ENCODE data around the gene CCDC188.

CCDC188 gene

DNA sequence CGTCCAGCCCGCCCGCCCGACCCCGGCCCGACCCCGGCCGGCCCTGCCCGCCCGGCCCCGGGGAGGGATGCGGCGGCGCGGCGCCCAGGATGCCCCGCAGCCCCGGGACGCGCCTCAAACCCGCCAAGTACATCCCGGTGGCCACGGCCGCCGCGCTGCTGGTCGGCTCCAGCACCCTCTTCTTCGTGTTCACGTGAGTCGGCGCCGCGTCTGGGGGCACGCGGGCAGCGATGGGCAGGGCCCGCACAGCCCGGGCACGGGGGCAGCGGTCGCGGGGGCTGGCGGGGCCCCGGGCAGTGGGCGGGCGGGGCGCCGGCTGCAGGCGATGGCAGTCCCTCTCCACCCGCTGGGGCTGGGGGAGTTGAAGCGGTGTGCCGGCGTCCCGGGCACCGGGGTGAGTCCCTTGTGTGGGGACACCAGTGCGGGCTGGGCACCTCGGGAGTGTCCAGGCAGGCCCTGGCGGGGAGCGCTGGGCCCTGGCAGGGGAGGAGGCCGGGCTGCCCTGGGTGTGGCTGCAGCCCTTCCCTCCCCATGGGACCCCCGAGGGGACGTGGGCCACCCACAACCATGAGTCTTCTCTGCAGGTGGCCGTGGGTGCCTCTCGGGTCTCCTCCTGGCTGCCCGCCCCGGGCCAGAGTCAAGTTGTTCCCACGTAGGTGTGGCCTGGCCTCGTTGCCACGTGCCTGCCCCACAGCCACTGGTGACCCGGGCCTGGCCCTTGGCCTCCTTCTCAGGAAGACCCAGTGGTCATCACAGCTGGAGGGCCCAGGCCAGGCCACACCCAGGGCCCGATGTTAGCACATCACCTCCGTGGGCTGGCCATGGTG lies 18.8 kb downstream of the CCDC188 start:
- TF ChIP-seq EZH2 (IDR thresholded peaks at IDR 0.05) (no peak), FOXP2 (optimal IDR thresholded peaks at IDR 0.05; ENCODE audit: control extremely low read depth, extremely low read length, insufficient read depth) (no peak), POLR2AphosphoS5 (IDR thresholded peaks at IDR 0.05; ENCODE audit: borderline replicate concordance, low read depth, low read length) (no peak)
- no peak for DNase-seq (ENCODE audit: low read depth, low spot score)
- no peaks in the 10 kb centered on the region for H3K9me3 ChIP-seq (ENCODE audit: low read depth, low read length)
- H3K36me3 ChIP-seq (ENCODE audit: insufficient read depth, low read length), result peaks cover 10% of the 10 kb centered on the region; the same call in 1 of the 2 replicates
- H3K27ac ChIP-seq, result no peak overlapping the region
- H3K9ac ChIP-seq (ENCODE audit: insufficient read length), result peak overlapping the region; percentile 57
- peak overlapping the region; percentile 76 for H3K4me3 ChIP-seq

GRCh38 chr22:20131597-20131858 lies 19.3 kb downstream of the CCDC188 start, which contains the start of gene ZDHHC8:
Gene ZDHHC8, plus strand, starts transcription at chr22:20131804. Its CDS starts 144 bp downstream, at chr22:20131948.
- H3K36me3 ChIP-seq (ENCODE audit: insufficient read depth, low read length), result peaks cover 16% of the 10 kb centered on the region; the same call in 1 of the 2 replicates
- H3K4me3 ChIP-seq, result peak within 1 kb of the TSS; percentile 83
- TF ChIP-seq FOXP2 (optimal IDR thresholded peaks at IDR 0.05; ENCODE audit: control extremely low read depth, extremely low read length, insufficient read depth) (no peak), EZH2 (IDR thresholded peaks at IDR 0.05) (no peak), POLR2AphosphoS5 (IDR thresholded peaks at IDR 0.05; ENCODE audit: borderline replicate concordance, low read depth, low read length) (no peak)
- no peak for DNase-seq (ENCODE audit: low read depth, low spot score)
- H3K9me3 ChIP-seq (ENCODE audit: low read depth, low read length), result no peaks in the 10 kb centered on the region
- peak within 1 kb of the TSS; percentile 72 for H3K9ac ChIP-seq (ENCODE audit: insufficient read length)
- H3K27ac ChIP-seq, result no peak within 1 kb of the TSS

GRCh38 chr22:20130731-20131596 lies 19.9 kb downstream of the CCDC188 start:
- Histone ChIP-seq H3K4me3 (peak overlapping the region; percentile 83), H3K9me3 (ENCODE audit: low read depth, low read length) (no peaks in the 10 kb centered on the region), H3K9ac (ENCODE audit: insufficient read length) (peak overlapping the region; percentile 72), H3K27ac (no peak overlapping the region), H3K36me3 (ENCODE audit: insufficient read depth, low read length) (peaks cover 22% of the 10 kb centered on the region; the same call in 1 of the 2 replicates)
- no peak for DNase-seq (ENCODE audit: low read depth, low spot score)
- TF ChIP-seq FOXP2 (optimal IDR thresholded peaks at IDR 0.05; ENCODE audit: control extremely low read depth, extremely low read length, insufficient read depth) (no peak), EZH2 (IDR thresholded peaks at IDR 0.05) (no peak), POLR2AphosphoS5 (IDR thresholded peaks at IDR 0.05; ENCODE audit: borderline replicate concordance, low read depth, low read length) (no peak; the same call in 1 of the 2 replicates)

DNA sequence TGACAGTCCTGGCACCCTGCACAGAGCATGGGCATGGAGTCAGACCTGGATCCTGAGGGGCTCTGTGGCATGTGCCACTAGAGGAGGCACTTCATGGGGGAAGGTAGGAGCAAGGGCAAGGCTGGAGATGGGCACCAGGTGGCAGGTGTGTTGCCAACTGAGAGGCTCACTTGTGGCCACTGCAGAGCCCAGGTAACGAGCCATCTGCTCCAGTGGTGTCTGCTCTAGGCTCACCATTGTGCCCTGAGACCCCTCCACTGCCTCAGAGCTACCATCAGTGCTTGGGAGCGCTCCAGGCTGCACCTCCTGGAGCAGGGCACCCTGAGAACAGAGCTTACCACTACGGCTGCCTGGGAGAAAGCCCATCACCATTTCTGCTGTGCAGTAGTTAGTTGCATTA lies 20.5 kb downstream of the CCDC188 start:
- no peaks in the 10 kb centered on the region for H3K9me3 ChIP-seq (ENCODE audit: low read depth, low read length)
- H3K36me3 ChIP-seq (ENCODE audit: insufficient read depth, low read length), result peaks cover 28% of the 10 kb centered on the region; the same call in 1 of the 2 replicates
- no peak overlapping the region; the same call in 1 of the 2 replicates for H3K4me3 ChIP-seq
- no peak overlapping the region for H3K9ac ChIP-seq (ENCODE audit: insufficient read length)
- no peak overlapping the region for H3K27ac ChIP-seq
- TF ChIP-seq FOXP2 (optimal IDR thresholded peaks at IDR 0.05; ENCODE audit: control extremely low read depth, extremely low read length, insufficient read depth), result no peak
- TF ChIP-seq POLR2AphosphoS5 (IDR thresholded peaks at IDR 0.05; ENCODE audit: borderline replicate concordance, low read depth, low read length), result no peak
- no peak for TF ChIP-seq EZH2 (IDR thresholded peaks at IDR 0.05)
- no peak for DNase-seq (ENCODE audit: low read depth, low spot score)

DNA sequence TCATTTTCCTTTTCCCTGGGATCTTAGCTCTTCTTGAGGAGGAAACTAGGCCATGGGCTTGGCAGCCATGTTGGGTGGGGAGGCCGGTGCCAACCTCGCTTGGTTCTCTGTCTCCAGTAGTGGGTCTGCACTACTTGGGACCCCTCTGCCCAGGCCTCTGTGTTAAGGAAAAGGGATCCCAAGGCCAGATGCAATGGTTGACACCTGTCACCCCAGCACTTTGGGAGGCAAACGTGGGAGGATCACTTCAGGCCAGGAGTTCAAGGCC lies 21.2 kb downstream of the CCDC188 start:
- no peak overlapping the region for H3K4me3 ChIP-seq
- DNase-seq (ENCODE audit: low read depth, low spot score), result no peak
- H3K27ac ChIP-seq, result no peak overlapping the region
- H3K9me3 ChIP-seq (ENCODE audit: low read depth, low read length), result no peaks in the 10 kb centered on the region
- H3K9ac ChIP-seq (ENCODE audit: insufficient read length), result no peak overlapping the region
- TF ChIP-seq EZH2 (IDR thresholded peaks at IDR 0.05) (no peak), FOXP2 (optimal IDR thresholded peaks at IDR 0.05; ENCODE audit: control extremely low read depth, extremely low read length, insufficient read depth) (no peak), POLR2AphosphoS5 (IDR thresholded peaks at IDR 0.05; ENCODE audit: borderline replicate concordance, low read depth, low read length) (no peak)
- peaks cover 34% of the 10 kb centered on the region; the same call in 1 of the 2 replicates for H3K36me3 ChIP-seq (ENCODE audit: insufficient read depth, low read length)

DNA sequence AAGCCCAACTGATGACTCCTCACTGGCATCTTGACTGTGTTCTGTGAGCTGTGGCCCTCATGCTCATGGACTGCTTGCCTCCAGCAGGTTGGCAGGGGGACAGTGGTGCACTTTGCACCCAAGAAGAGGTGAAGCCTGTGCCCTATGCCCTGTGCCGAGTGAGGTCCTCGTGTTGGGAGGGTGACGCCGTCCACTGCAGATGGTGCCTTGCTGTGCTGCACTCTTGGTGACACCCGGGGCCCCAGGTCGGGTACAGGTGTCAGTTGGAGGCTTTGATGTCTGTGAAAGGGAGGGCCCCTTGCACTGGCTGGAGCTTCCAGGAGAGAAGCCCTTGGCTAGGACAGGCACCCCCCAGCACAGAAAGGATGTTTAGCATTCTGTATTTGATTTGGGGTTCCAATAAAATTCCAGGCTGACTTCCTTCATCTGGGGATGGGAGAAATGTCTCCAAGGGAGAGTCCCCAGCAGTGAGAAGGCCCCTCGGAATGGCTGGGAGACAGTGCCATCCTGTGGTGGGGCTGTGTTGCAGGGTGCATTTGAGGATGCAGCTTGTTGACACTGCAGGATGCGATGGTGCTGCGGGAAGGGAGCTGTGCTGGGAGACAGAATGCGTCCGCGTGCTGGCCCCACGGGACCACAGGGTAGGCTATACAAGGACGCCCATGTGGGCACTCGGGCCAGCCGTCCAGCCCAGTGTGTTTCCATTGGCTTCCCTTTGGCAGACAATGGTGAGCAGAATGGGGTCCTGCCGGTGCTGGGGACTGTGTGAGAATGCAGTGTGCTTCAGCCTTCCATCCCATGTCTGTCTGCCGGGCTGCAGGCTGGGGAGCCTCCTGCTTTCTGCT lies 21.7 kb downstream of the CCDC188 start:
- DNase-seq (ENCODE audit: low read depth, low spot score), result no peak
- Histone ChIP-seq H3K4me3 (no peak overlapping the region), H3K36me3 (ENCODE audit: insufficient read depth, low read length) (peaks cover 40% of the 10 kb centered on the region)

GRCh38 chr22:20128619-20128901 lies 22.3 kb downstream of the CCDC188 start:
- Histone ChIP-seq H3K27ac (no peak overlapping the region), H3K4me3 (no peak overlapping the region), H3K9me3 (ENCODE audit: low read depth, low read length) (no peaks in the 10 kb centered on the region), H3K9ac (ENCODE audit: insufficient read length) (no peak overlapping the region), H3K36me3 (ENCODE audit: insufficient read depth, low read length) (peaks cover 46% of the 10 kb centered on the region)
- no peak for DNase-seq (ENCODE audit: low read depth, low spot score)
- TF ChIP-seq EZH2 (IDR thresholded peaks at IDR 0.05), result no peak
- TF ChIP-seq POLR2AphosphoS5 (IDR thresholded peaks at IDR 0.05; ENCODE audit: borderline replicate concordance, low read depth, low read length), result no peak; the same call in 1 of the 2 replicates
- TF ChIP-seq FOXP2 (optimal IDR thresholded peaks at IDR 0.05; ENCODE audit: control extremely low read depth, extremely low read length, insufficient read depth), result no peak

More for the DNA sequence above, 21.7 kb downstream of the CCDC188 start:
- no peaks in the 10 kb centered on the region for H3K9me3 ChIP-seq (ENCODE audit: low read depth, low read length)
- TF ChIP-seq EZH2 (IDR thresholded peaks at IDR 0.05) (no peak), FOXP2 (optimal IDR thresholded peaks at IDR 0.05; ENCODE audit: control extremely low read depth, extremely low read length, insufficient read depth) (no peak), POLR2AphosphoS5 (IDR thresholded peaks at IDR 0.05; ENCODE audit: borderline replicate concordance, low read depth, low read length) (no peak)
- H3K9ac ChIP-seq (ENCODE audit: insufficient read length), result no peak overlapping the region
- no peak overlapping the region for H3K27ac ChIP-seq
